Pancreas (tissue), 10 donors: Measurements from ENCODE around the gene TRAPPC2B. TPM values are rescaled to one million over a fixed set of nuclear protein-coding genes. Genes with fewer than 3 reads are reported as not detected.

ENCODE experiments used
- ATAC-seq, 4 donors: fragments of 200-7000 bp; cut with Tn5 transposase; one replicate each; pipeline versions ENCODE4 v1.8.0 to v1.9.1; 2020; ENCODE audit warnings: mild to moderate bottlenecking in 4 of 4, moderate library complexity in 4 of 4
- DNase-seq, 6 donors: peaks; one replicate each; pipeline ENCODE4 v3.0.0-alpha.2; 2020
- FAIRE-seq: peaks from 2 replicates; lab custom pipeline; 2012; peaks lifted over from hg19 to GRCh38; lab: Jason Lieb, UNC
- H3K27ac ChIP-seq, 4 donors: fragments of 200-600 bp; sonication (generic); 1 replicate in 3 of 4; 2 replicates in 1 of 4; pipeline versions ENCODE4 v1.5.0 to v1.8.0; 2020
- H3K27me3 ChIP-seq, 4 donors: fragments of 200-600 bp; one replicate each; pipeline ENCODE4 v1.8.0; 2021
- H3K36me3 ChIP-seq, 3 donors: fragments of 200-600 bp; sonication (generic) in 1 of 3; one replicate each; pipeline versions ENCODE4 v1.5.0 to v1.8.0; 2020 to 2021
- H3K4me1 ChIP-seq, 3 donors: fragments of 200-600 bp; one replicate each; pipeline ENCODE4 v1.8.0; 2021
- H3K4me3 ChIP-seq, 4 donors: fragments of 200-600 bp; sonication (generic) in 2 of 4; one replicate each; pipeline versions ENCODE4 v1.5.0 to v1.8.0; 2020 to 2021
- H3K9me3 ChIP-seq, 4 donors: fragments of 200-600 bp; one replicate each; pipeline ENCODE4 v1.8.0; 2021
- WGBS, 2 donors: extraction: QIAGEN DNeasy Blood & Tissue Kit; methylation state at CpG; one replicate each; pipeline ENCODE4 v1.1.7; 2013; 5-methylcytosine and 5-hydroxymethylcytosine counted together
- intact Hi-C, 3 donors: fragments of 100-400 bp; cut with DNase I; formaldehyde crosslinking; loops; one replicate each; pipeline versions ENCODE4 v1.11.1 to v1.14.2; 2022
- polyA plus RNA-seq, 2 donors: library from polyadenylated mRNA; stranded (reverse); fragments of 200-250 nt; gene quantifications; one replicate each; pipeline ENCODE4 v1.2.3, GENCODE V29; 2013
- total RNA-seq, 6 donors: library from RNA; stranded (reverse); fragmentation: NEBNext Ultra II Directional in 4 of 6; extraction: Animal tissue kit (Norgen Biotek cat#: 25700) in 4 of 6; gene quantifications; one replicate each; pipeline versions ENCODE4 v1.2.1 to v1.2.4, GENCODE V29; 2021 to 2023
- TF ChIP-seq, protein P1 (sequence below), 4 donors: fragments of 200-600 bp; sonication (generic) in 3 of 4; IDR thresholded peaks; one replicate each; pipeline versions ENCODE4 v1.5.0 to v1.8.0; 2021; ENCODE audit warnings: antibody characterized with exemption in 4 of 4
- donor health status: healthy with polysubstance abuse.
- donor health status: DM: no; HTN: no; CAD: no; lungs with moderate emphysema.
- donor health status: DM: no; HTN: no; CAD: no.
- donor health status: control.
- donor health status: control.
- donor health status: Bipolar disorder and iron deficiency.
- donor health status: DM: yes; HTN: yes; CAD: no.
- donor health status: DM: no; HTN: no; CAD: no.
- donor health status: DM: no; HTN: no; CAD: no.
- donor health status: DM: yes; HTN: yes; CAD: no.

Gene TRAPPC2B
- total and polyA plus RNA-seq, 8 donors: 2.1 to 14.7 (median 2.9) TPM

DNA sequence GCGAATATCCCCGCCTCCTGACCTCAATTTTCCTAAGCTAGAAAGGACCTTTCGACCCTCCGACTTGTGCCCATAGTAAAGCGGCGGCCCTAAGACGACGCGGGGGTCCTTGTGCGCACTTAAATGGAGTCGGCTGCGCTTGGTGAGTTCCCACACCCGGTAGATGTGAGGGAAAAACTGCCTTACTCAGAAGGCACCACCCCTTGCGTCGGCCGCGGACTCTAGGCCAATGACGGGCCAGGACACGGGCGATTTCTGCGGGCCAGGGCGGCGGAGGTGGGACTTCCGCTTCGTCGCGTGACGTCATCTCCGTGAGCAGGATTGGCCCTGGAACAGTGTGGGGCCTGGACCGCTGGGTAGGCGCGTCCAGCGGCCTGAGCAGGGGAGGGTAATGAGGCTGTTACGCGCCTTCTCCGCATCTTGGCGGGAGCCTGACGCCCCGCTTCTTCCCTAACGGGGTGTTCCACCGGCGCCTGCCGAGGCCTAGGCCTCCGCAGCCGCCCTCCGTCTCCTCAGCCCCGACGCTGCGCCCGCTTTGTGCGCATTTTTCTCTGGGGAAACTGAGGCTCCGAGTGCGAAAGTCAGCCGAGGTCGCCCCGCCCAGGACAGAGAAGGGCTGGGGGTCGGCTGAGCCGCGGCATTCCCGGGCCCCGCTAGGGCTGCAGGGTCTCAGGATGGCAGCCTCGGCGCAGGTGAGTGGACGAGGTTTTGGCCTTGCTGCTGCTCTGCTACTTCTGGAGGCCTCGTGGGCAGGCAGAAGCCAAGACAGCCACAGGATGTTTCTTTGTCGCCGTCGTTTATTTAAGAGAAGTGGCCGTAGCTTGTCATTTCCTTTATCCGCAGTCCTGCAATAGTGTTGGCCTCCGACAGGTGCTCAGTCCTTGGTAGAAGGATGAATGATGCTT is 42.9 kb upstream of the TRAPPC2B start, which contains the start of gene ZNF543:
TSS of gene ZNF543 (plus strand) at position 293 of the 905 bp plus-strand sequence. CDS start at position 675, 382 bp downstream.
- intact Hi-C loops: no loop called here
- H3K4me3 ChIP-seq: peak within 1 kb of the TSS; percentile 64 to 72 (median 68)
- FAIRE-seq (no peak), ATAC-seq (peak; percentile 99 to 100 (median 100)), DNase-seq (peak; percentile 87 to 95 (median 94))
- TF ChIP-seq, protein P1, sequence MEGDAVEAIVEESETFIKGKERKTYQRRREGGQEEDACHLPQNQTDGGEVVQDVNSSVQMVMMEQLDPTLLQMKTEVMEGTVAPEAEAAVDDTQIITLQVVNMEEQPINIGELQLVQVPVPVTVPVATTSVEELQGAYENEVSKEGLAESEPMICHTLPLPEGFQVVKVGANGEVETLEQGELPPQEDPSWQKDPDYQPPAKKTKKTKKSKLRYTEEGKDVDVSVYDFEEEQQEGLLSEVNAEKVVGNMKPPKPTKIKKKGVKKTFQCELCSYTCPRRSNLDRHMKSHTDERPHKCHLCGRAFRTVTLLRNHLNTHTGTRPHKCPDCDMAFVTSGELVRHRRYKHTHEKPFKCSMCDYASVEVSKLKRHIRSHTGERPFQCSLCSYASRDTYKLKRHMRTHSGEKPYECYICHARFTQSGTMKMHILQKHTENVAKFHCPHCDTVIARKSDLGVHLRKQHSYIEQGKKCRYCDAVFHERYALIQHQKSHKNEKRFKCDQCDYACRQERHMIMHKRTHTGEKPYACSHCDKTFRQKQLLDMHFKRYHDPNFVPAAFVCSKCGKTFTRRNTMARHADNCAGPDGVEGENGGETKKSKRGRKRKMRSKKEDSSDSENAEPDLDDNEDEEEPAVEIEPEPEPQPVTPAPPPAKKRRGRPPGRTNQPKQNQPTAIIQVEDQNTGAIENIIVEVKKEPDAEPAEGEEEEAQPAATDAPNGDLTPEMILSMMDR (IDR thresholded peaks at IDR 0.05): no peak
- no peaks in the 10 kb centered on the region for H3K27me3 ChIP-seq
- peaks cover 0 to 19% (median 0%) of the 10 kb centered on the region in 3 donors for H3K36me3 ChIP-seq
- H3K27ac ChIP-seq: peak within 1 kb of the TSS; percentile 47 to 71 (median 58)
- H3K9me3 ChIP-seq: no peaks in the 10 kb centered on the region
- H3K4me1 ChIP-seq: no peaks in the 10 kb centered on the region
- WGBS, 2 donors: 1% methylated on average over 63 to 71 of the region's 71 CpGs

DNA sequence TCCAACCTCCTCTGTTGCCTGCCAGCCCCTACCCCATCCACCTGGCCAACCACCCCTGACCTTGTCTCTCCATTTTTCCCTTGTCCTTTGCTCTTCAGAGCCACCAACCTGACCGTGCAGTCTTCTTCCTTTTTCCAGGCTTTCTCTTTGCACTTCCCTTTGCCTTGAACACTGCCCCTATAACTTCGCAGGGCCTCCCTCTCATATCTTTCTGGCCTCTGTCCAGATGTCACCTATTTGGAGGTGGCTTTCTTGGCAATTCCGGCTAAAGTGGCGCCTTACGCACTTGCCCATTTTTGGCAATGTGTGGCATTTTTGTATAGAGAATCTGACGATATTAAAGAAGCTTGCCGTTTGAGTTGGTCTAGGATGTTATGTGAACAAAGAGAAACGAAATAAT is 42.2 kb upstream of the TRAPPC2B start:
- DNase-seq: no peak
- Histone ChIP-seq H3K4me3 (peak overlapping the region; percentile 64 to 72 (median 68)), H3K4me1 (no peaks in the 10 kb centered on the region), H3K9me3 (no peaks in the 10 kb centered on the region), H3K27me3 (no peaks in the 10 kb centered on the region), H3K27ac (no peak overlapping the region), H3K36me3 (peaks cover 0 to 26% (median 0%) of the 10 kb centered on the region in 3 donors)
- WGBS, 2 donors: 22 to 23% methylated on average over 8 of the region's 8 CpGs
- ATAC-seq: no peak
- TF ChIP-seq, protein P1 (IDR thresholded peaks at IDR 0.05): no peak
- FAIRE-seq: no peak
- intact Hi-C loops: no loop called here

- no peak overlapping the region for H3K27ac ChIP-seq
- H3K27me3 ChIP-seq: no peaks in the 10 kb centered on the region
- TF ChIP-seq, protein P1 (IDR thresholded peaks at IDR 0.05): no peak
- intact Hi-C loops: no loop called here
- no peaks in the 10 kb centered on the region for H3K9me3 ChIP-seq
- WGBS, 2 donors: 75 to 82% methylated on average over 3 of the region's 3 CpGs
- DNase-seq (no peak), FAIRE-seq (no peak), ATAC-seq (no peak)
- no peaks in the 10 kb centered on the region for H3K4me1 ChIP-seq
- peaks cover 0 to 31% (median 0%) of the 10 kb centered on the region in 3 donors for H3K36me3 ChIP-seq
- peak overlapping the region in 2 of 4 donors; percentile 70 to 72 for H3K4me3 ChIP-seq
Measured at GRCh38 chr19:57321751-57322150, 41.6 kb upstream of the TRAPPC2B start.

DNA sequence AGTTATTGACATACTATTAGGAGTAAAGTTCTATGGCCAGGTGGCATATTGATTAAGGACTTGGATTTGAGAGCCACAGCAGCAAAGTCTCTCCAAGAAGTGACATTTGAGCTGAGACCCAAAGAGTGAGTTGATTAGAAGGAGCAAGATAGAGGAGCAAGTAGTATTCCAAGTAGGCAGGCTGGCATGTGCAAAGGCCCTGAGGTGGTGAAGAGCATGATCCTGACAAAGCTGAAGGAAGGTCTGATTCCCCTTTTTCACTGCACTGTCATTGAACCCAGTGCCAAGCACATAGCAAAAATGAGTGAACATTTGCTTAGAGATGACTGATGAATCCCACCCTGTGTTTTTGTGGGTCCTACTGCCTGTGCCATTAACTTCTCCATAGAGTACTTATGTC is 38.4 kb upstream of the TRAPPC2B start:
- no peaks in the 10 kb centered on the region for H3K4me1 ChIP-seq
- H3K36me3 ChIP-seq: peaks cover 0 to 54% (median 15%) of the 10 kb centered on the region in 3 donors
- no peak overlapping the region for H3K4me3 ChIP-seq
- H3K27ac ChIP-seq: no peak overlapping the region
- ATAC-seq (no peak), FAIRE-seq (no peak), DNase-seq (no peak)
- TF ChIP-seq, protein P1 (IDR thresholded peaks at IDR 0.05): no peak
- no peaks in the 10 kb centered on the region for H3K27me3 ChIP-seq
- intact Hi-C loops: no loop called here
- H3K9me3 ChIP-seq: no peaks in the 10 kb centered on the region
